ENCODE results near the gene BRIP1. TPM values are rescaled to one million over a fixed set of nuclear protein-coding genes. Genes with fewer than 3 reads are reported as not detected.

Gene BRIP1
- total and polyA plus RNA-seq, 5 donors from 2014 or later, result 0.71 to 3.0 (median 1.3) TPM

DNA sequence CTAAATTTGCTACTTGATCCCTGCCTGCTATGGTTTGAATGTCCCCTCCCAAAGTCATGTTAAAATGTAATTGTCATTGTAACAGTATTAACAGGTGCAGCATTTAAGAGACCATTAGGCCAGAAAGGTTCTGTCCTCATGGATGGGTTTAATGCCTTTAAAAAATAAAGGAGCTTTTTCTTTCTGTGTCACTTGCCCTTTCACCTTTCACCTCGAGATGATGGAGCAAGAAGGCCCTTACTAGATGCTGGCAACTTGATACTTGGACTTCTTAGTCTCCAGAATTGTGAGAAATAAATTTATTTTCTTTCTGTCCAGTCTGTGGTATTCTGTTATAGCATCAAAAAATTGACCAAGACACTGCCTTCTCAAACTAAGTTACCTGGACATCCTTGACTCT lies 98.5 kb downstream of the BRIP1 start:
- H3K9me3 ChIP-seq (ENCODE audit: control insufficient read depth in 2 of 2, low read length in 2 of 2), result no peaks in the 10 kb centered on the region
- H3K27ac ChIP-seq (ENCODE audit: insufficient read depth, low read length, poor library complexity, severe bottlenecking), result no peak overlapping the region
- no peaks in the 10 kb centered on the region for H3K36me3 ChIP-seq (ENCODE audit: control insufficient read depth, insufficient read depth, low read length)
- Mint-ChIP-seq H3K27me3 (no peaks in the 10 kb centered on the region), H3K27ac (no peak overlapping the region), H3K4me1 (no peaks in the 10 kb centered on the region), H3K4me3 (no peak overlapping the region), H3K36me3 (peaks cover 20% of the 10 kb centered on the region), H3K9me3 (peaks cover 0 to 16% (median 0%) of the 10 kb centered on the region in 7 donors)
- DNase-seq (no peak), ATAC-seq (ENCODE audit: low read depth in 2 of 2) (no peak)
- no peak overlapping the region for H3K4me3 ChIP-seq (ENCODE audit: low read depth, low read length)
- H3K4me1 ChIP-seq (ENCODE audit: control insufficient read depth, insufficient read depth, low read length, poor library complexity, severe bottlenecking), result no peaks in the 10 kb centered on the region
- no peaks in the 10 kb centered on the region for H3K27me3 ChIP-seq (ENCODE audit: control insufficient read depth, insufficient read depth, low read length)

DNA sequence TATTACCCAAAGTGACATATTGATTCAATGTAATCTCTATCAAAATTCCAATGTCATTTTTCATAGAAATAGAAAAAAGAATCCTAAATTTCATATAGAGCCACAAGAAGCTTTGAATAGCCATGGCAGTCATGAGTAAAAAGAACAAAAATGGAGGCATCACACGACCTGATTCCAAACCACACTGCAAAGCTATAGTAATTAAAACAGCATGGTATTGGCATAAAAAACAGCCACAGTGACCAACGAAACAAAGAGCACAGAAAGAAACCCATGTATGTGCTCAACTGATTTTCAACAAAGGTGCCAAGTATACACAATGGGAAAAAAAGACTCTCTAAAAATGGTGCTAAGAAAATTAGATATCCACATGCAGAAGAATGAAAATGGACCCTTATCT lies 101.5 kb downstream of the BRIP1 start:
- peaks cover 6% of the 10 kb centered on the region for H3K4me1 ChIP-seq (ENCODE audit: control insufficient read depth, insufficient read depth, low read length, poor library complexity, severe bottlenecking)
- no peak overlapping the region for H3K27ac Mint-ChIP-seq
- H3K27me3 Mint-ChIP-seq, result no peaks in the 10 kb centered on the region
- ATAC-seq (ENCODE audit: low read depth in 2 of 2) (no peak), DNase-seq (no peak)
- peaks cover 0 to 14% (median 7%) of the 10 kb centered on the region in 4 donors for H3K4me1 Mint-ChIP-seq
- H3K9me3 Mint-ChIP-seq, result peaks cover 0 to 15% (median 1%) of the 10 kb centered on the region in 7 donors
- no peak overlapping the region for H3K4me3 ChIP-seq (ENCODE audit: low read depth, low read length)
- no peaks in the 10 kb centered on the region for H3K27me3 ChIP-seq (ENCODE audit: control insufficient read depth, insufficient read depth, low read length)
- no peak overlapping the region for H3K4me3 Mint-ChIP-seq
- H3K27ac ChIP-seq (ENCODE audit: insufficient read depth, low read length, poor library complexity, severe bottlenecking), result no peak overlapping the region
- no peaks in the 10 kb centered on the region for H3K9me3 ChIP-seq (ENCODE audit: control insufficient read depth in 2 of 2, low read length in 2 of 2)
- H3K36me3 ChIP-seq (ENCODE audit: control insufficient read depth, insufficient read depth, low read length), result no peaks in the 10 kb centered on the region
- peaks cover 14% of the 10 kb centered on the region for H3K36me3 Mint-ChIP-seq

DNA sequence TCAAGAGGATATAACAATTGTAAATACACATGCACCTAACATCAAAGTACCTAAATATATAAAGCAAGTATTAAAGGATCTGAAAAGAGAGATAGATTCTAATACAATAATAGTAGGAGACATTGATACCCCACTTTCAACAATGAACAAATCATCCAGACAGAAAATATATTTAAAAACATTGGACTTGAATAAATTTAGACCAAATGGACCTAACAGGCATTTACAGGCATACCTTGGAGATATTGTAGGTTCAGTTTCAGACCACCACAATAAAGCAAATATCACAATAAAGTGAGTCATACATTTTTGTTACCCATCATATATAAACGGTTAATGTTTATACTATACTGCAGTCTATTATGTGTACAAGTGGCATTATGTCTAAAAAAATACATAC lies 104.0 kb downstream of the BRIP1 start:
- no peaks in the 10 kb centered on the region for H3K9me3 ChIP-seq (ENCODE audit: control insufficient read depth in 2 of 2, low read length in 2 of 2)
- H3K36me3 ChIP-seq (ENCODE audit: control insufficient read depth, insufficient read depth, low read length), result no peaks in the 10 kb centered on the region

DNA sequence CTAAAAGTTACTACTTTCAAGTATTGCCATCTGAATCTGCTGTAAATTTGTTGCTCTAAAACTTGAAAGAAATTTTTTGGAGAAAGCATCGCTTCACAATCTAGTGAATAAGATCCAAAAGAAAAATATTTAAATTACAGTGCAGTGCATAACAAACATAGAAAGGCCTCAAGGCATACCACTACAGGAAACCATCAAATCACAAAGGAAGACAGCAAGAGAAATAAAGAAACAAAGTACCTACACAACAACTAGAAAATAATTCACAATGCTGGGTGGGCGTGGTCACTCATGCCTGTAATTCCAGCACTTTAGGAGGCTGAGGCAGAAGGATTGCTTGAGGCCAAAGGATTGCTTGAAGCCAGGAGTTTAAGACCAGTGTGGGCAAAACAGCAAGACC lies 104.9 kb downstream of the BRIP1 start:
- Histone ChIP-seq H3K4me3 (ENCODE audit: low read depth, low read length) (no peak overlapping the region), H3K36me3 (ENCODE audit: control insufficient read depth, insufficient read depth, low read length) (no peaks in the 10 kb centered on the region), H3K27me3 (ENCODE audit: control insufficient read depth, insufficient read depth, low read length) (no peaks in the 10 kb centered on the region), H3K27ac (ENCODE audit: insufficient read depth, low read length, poor library complexity, severe bottlenecking) (no peak overlapping the region), H3K9me3 (ENCODE audit: control insufficient read depth in 2 of 2, low read length in 2 of 2) (no peaks in the 10 kb centered on the region), H3K4me1 (ENCODE audit: control insufficient read depth, insufficient read depth, low read length, poor library complexity, severe bottlenecking) (peaks cover 6% of the 10 kb centered on the region)
- Mint-ChIP-seq H3K9me3 (peaks cover 0 to 15% (median 0%) of the 10 kb centered on the region in 7 donors), H3K36me3 (peaks cover 14% of the 10 kb centered on the region), H3K4me1 (peaks cover 0 to 14% (median 7%) of the 10 kb centered on the region in 4 donors), H3K4me3 (no peak overlapping the region), H3K27ac (no peak overlapping the region), H3K27me3 (no peaks in the 10 kb centered on the region)
- DNase-seq (no peak), ATAC-seq (ENCODE audit: low read depth in 2 of 2) (no peak)

More for the DNA sequence above, 104.0 kb downstream of the BRIP1 start:
- peaks cover 0 to 14% (median 7%) of the 10 kb centered on the region in 4 donors for H3K4me1 Mint-ChIP-seq
- Histone ChIP-seq H3K27ac (ENCODE audit: insufficient read depth, low read length, poor library complexity, severe bottlenecking) (no peak overlapping the region), H3K27me3 (ENCODE audit: control insufficient read depth, insufficient read depth, low read length) (no peaks in the 10 kb centered on the region), H3K4me1 (ENCODE audit: control insufficient read depth, insufficient read depth, low read length, poor library complexity, severe bottlenecking) (peaks cover 6% of the 10 kb centered on the region), H3K4me3 (ENCODE audit: low read depth, low read length) (no peak overlapping the region)
- peaks cover 14% of the 10 kb centered on the region for H3K36me3 Mint-ChIP-seq
- no peak overlapping the region for H3K4me3 Mint-ChIP-seq
- peaks cover 0 to 15% (median 0%) of the 10 kb centered on the region in 7 donors for H3K9me3 Mint-ChIP-seq
- H3K27me3 Mint-ChIP-seq, result no peaks in the 10 kb centered on the region
- DNase-seq, result no peak
- no peak overlapping the region for H3K27ac Mint-ChIP-seq
- no peak for ATAC-seq (ENCODE audit: low read depth in 2 of 2)

DNA sequence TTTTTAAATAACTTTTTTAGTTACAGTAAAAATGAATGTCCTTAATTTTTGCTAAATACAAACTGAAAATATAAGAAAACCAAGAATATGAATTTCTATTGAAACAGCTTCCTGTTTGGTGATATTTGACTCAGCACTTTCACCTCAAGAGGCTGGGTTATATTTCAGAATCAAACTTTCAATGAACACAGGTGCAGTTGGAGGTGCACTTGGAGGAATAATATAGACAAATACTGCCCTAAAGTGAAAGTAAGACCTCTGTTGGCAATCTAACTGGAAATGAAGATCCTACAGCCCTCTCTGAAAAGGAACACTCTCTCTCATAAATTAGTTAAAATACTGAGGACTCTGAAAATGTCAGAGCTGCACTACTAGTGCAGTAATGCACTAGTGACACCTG lies 106.2 kb downstream of the BRIP1 start:
- Mint-ChIP-seq H3K9me3 (peaks cover 0 to 13% (median 0%) of the 10 kb centered on the region in 7 donors), H3K27ac (no peak overlapping the region), H3K27me3 (no peaks in the 10 kb centered on the region), H3K4me3 (no peak overlapping the region), H3K36me3 (peaks cover 13% of the 10 kb centered on the region), H3K4me1 (peaks cover 0 to 14% (median 7%) of the 10 kb centered on the region in 4 donors)
- no peak overlapping the region for H3K27ac ChIP-seq (ENCODE audit: insufficient read depth, low read length, poor library complexity, severe bottlenecking)
- no peaks in the 10 kb centered on the region for H3K36me3 ChIP-seq (ENCODE audit: control insufficient read depth, insufficient read depth, low read length)
- DNase-seq (peak in 2 of 3 donors; percentile 1 to 67), ATAC-seq (ENCODE audit: low read depth in 2 of 2) (no peak)
- H3K9me3 ChIP-seq (ENCODE audit: control insufficient read depth in 2 of 2, low read length in 2 of 2), result no peaks in the 10 kb centered on the region
- peaks cover 6% of the 10 kb centered on the region for H3K4me1 ChIP-seq (ENCODE audit: control insufficient read depth, insufficient read depth, low read length, poor library complexity, severe bottlenecking)
- no peaks in the 10 kb centered on the region for H3K27me3 ChIP-seq (ENCODE audit: control insufficient read depth, insufficient read depth, low read length)
- peak overlapping the region; percentile 33 for H3K4me3 ChIP-seq (ENCODE audit: low read depth, low read length)

DNA sequence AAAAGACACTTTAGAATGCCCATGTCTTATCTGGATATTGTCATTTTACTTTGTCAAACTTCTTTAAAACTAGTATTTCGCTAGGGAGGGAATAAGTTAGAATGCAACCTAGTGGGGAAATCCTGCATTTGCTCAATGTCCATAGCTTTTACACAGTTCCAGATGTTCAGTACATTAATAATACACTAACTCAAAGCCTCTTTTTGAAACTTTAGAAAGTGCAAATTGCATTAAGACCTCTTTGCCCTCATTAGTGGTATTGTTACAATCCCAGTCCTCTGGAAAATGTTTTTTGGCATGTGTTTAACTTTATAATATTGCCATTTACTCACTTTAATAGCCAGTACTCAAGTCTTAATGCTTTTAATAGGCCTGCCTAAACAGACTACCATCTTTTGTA lies 106.8 kb downstream of the BRIP1 start:
- Mint-ChIP-seq H3K4me3 (no peak overlapping the region), H3K27me3 (no peaks in the 10 kb centered on the region), H3K9me3 (peaks cover 0 to 7% (median 0%) of the 10 kb centered on the region in 7 donors), H3K4me1 (peaks cover 0 to 14% (median 7%) of the 10 kb centered on the region in 4 donors), H3K27ac (no peak overlapping the region), H3K36me3 (peaks cover 7% of the 10 kb centered on the region)
- no peak overlapping the region for H3K27ac ChIP-seq (ENCODE audit: insufficient read depth, low read length, poor library complexity, severe bottlenecking)
- H3K4me1 ChIP-seq (ENCODE audit: control insufficient read depth, insufficient read depth, low read length, poor library complexity, severe bottlenecking), result peaks cover 6% of the 10 kb centered on the region
- H3K36me3 ChIP-seq (ENCODE audit: control insufficient read depth, insufficient read depth, low read length), result no peaks in the 10 kb centered on the region
- H3K9me3 ChIP-seq (ENCODE audit: control insufficient read depth in 2 of 2, low read length in 2 of 2), result no peaks in the 10 kb centered on the region
- no peak for DNase-seq
- ATAC-seq (ENCODE audit: low read depth in 2 of 2), result no peak
- no peak overlapping the region for H3K4me3 ChIP-seq (ENCODE audit: low read depth, low read length)
- no peaks in the 10 kb centered on the region for H3K27me3 ChIP-seq (ENCODE audit: control insufficient read depth, insufficient read depth, low read length)

DNA sequence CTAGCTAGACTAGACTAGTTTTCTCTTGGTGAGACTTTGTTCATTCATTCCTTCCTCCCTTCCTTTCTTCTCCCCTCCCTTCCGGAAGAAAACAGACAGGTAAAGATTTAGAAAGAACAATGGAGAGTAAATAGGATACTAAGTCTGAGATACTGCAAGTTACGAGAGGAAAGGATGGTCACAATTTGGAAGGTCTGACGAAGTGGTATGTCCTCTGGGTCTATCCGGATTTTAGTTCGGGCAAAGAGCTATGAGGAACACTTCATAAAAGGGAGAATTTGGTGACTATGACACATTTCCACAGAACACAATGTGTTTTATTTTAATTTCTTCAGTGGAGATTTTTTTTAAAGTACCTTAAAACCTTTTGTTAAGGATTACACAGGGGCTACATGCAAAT lies 107.7 kb downstream of the BRIP1 start:
- H3K36me3 ChIP-seq (ENCODE audit: control insufficient read depth, insufficient read depth, low read length), result no peaks in the 10 kb centered on the region
- H3K9me3 Mint-ChIP-seq, result peaks cover 0 to 4% (median 0%) of the 10 kb centered on the region in 7 donors
- ATAC-seq (ENCODE audit: low read depth in 2 of 2) (no peak), DNase-seq (no peak)
- H3K27me3 ChIP-seq (ENCODE audit: control insufficient read depth, insufficient read depth, low read length), result no peaks in the 10 kb centered on the region
- H3K27me3 Mint-ChIP-seq, result no peaks in the 10 kb centered on the region
- H3K36me3 Mint-ChIP-seq, result peaks cover 4% of the 10 kb centered on the region
- H3K27ac ChIP-seq (ENCODE audit: insufficient read depth, low read length, poor library complexity, severe bottlenecking), result no peak overlapping the region
- no peak overlapping the region for H3K4me3 Mint-ChIP-seq
- no peak overlapping the region for H3K27ac Mint-ChIP-seq
- peaks cover 0 to 16% (median 7%) of the 10 kb centered on the region in 4 donors for H3K4me1 Mint-ChIP-seq
- H3K4me1 ChIP-seq (ENCODE audit: control insufficient read depth, insufficient read depth, low read length, poor library complexity, severe bottlenecking), result peaks cover 6% of the 10 kb centered on the region
- no peaks in the 10 kb centered on the region for H3K9me3 ChIP-seq (ENCODE audit: control insufficient read depth in 2 of 2, low read length in 2 of 2)
- no peak overlapping the region for H3K4me3 ChIP-seq (ENCODE audit: low read depth, low read length)

DNA sequence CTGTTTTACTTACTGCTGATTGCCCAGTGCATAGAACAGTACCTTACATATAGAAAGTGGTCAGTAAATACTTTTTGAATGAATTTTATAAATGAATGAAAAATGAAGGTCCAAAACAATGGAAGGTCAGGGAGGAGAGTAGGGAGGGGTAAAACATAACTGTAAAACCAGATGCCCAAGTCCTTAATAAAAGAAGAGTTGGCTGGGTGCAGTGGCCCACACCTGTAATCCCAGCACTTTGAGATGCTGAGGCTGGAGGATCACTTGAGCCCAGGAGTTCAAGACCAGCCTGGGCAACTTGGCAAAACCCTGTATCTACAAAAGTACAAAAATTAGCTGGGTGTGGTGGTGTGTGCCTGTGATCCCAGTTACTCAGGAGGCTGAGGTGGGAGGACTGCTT lies 108.2 kb downstream of the BRIP1 start:
- ATAC-seq (ENCODE audit: low read depth in 2 of 2) (no peak), DNase-seq (no peak)
- no peak overlapping the region for H3K27ac ChIP-seq (ENCODE audit: insufficient read depth, low read length, poor library complexity, severe bottlenecking)
- no peaks in the 10 kb centered on the region for H3K27me3 ChIP-seq (ENCODE audit: control insufficient read depth, insufficient read depth, low read length)
- Mint-ChIP-seq H3K36me3 (peaks cover 4% of the 10 kb centered on the region), H3K27me3 (no peaks in the 10 kb centered on the region), H3K9me3 (peaks cover 0 to 4% (median 0%) of the 10 kb centered on the region in 7 donors), H3K4me1 (peaks cover 5 to 19% (median 7%) of the 10 kb centered on the region in 4 donors), H3K4me3 (no peak overlapping the region), H3K27ac (no peak overlapping the region)
- peaks cover 6% of the 10 kb centered on the region for H3K4me1 ChIP-seq (ENCODE audit: control insufficient read depth, insufficient read depth, low read length, poor library complexity, severe bottlenecking)
- H3K4me3 ChIP-seq (ENCODE audit: low read depth, low read length), result no peak overlapping the region
- no peaks in the 10 kb centered on the region for H3K36me3 ChIP-seq (ENCODE audit: control insufficient read depth, insufficient read depth, low read length)
- H3K9me3 ChIP-seq (ENCODE audit: control insufficient read depth in 2 of 2, low read length in 2 of 2), result no peaks in the 10 kb centered on the region
